ENCODE results near the gene SLC46A1.

The SLC46A1 gene

DNA sequence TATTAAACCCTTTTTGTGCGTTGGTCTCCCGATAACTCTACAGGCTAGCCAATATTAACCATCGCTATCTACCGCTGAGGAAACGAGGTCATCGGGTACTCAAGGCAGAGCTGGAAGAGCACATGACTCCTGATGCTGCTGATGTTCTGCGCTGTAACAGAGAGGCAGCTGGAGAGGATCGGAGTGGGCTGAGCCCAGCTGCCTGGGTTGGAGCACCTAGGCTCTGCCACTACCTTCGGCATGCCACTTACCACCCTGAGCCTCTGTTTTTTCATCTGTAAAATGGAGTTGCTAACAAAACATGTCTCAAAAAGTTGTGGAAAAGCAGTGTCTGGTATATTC, 432 bp upstream of the SLC46A1 start:
- in situ Hi-C loops (cut with HindIII; ENCODE audit: low pct_ligation_motif_present, low pct_unique_long_range_greater_than_20kb, low sequenced_read_pairs): no loop called here
- peak; percentile 24 for DNase-seq

DNA sequence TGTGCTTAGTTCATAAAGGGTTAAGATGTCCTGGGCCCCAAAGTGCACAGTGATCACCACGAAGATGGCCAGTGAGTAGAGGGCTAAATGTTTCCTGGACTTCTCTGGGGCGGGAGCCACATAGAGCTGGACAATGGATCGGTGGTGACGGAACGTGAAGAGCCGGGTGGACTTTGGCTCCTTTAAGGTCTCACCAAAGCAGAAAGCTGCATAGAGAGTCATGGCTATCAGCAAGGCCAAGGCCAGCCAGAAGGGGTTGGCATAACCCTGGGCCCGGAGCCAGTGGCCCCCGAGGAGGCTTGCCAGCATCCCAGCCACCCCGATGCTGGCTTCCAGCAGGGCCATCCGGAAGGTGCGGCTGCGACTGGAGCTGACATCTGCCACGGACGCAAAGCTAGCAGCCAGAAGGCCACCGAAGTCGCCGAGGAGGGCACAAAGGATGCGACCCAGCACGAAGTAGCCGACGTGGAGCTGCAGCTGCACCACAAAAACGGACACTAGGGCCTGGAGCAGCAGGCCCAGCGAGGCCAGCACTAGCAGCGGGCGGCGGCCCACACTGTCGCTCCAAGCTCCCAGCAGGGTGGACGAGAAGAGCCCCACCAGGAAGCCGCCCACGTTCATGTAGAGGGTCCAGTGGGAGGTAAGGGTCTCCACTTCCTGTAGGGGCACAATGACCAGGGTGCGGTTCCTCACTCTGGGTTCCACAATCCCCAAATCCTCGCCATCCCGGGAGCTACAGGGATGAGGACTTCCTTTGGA, 1.0 kb downstream of the SLC46A1 start:
- no peak for DNase-seq
- in situ Hi-C loops (cut with HindIII; ENCODE audit: low pct_ligation_motif_present, low pct_unique_long_range_greater_than_20kb, low sequenced_read_pairs): no loop called here

GRCh38 chr17:28404461-28404811, 1.6 kb downstream of the SLC46A1 start:
- in situ Hi-C loops (cut with HindIII; ENCODE audit: low pct_ligation_motif_present, low pct_unique_long_range_greater_than_20kb, low sequenced_read_pairs): no loop called here

DNA sequence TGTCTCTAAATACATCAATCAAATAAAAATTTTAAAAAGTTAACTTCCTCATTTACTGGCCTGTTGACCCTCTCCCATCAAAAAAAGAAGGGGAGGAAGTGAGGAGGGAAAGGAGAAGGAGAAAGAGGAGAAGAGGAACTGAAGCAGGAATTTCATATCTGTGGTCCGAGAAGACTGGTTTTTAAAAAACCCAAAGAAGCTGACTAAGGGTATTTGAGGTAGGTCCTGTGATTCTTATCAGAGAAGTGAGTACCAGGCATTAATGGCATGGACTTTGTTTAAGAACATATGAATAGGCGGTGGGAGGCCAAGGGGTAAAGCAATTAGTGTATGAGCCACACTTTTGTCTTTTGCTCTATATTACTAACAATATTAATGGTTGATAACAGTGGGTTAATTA, 2.0 kb downstream of the SLC46A1 start:
- in situ Hi-C loops (cut with HindIII; ENCODE audit: low pct_ligation_motif_present, low pct_unique_long_range_greater_than_20kb, low sequenced_read_pairs): no loop called here
- no peak for DNase-seq

More at GRCh38 chr17:28404461-28404811, 1.6 kb downstream of the SLC46A1 start:
- no peak for DNase-seq

DNA sequence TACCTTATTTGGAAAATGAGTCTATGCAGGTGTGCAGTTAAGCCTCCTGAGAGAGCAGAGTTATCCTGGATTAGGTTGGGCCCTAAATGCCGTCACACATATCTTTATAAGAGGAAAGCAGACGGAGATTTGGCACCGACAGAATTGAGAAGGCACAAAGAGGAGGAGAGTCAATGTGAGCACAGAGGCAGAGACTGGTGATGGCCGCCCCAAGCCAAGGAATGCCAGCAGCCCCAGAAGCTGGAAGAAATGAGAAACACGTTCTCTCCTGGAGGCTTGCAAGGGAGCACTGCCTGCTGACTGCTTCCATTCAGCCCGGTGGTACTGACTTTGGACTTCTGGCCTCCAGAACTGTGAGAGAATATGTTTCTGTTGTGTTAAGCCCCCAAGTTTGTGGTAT, 3.2 kb downstream of the SLC46A1 start:
- in situ Hi-C loops (cut with HindIII; ENCODE audit: low pct_ligation_motif_present, low pct_unique_long_range_greater_than_20kb, low sequenced_read_pairs): no loop called here
- DNase-seq: no peak

DNA sequence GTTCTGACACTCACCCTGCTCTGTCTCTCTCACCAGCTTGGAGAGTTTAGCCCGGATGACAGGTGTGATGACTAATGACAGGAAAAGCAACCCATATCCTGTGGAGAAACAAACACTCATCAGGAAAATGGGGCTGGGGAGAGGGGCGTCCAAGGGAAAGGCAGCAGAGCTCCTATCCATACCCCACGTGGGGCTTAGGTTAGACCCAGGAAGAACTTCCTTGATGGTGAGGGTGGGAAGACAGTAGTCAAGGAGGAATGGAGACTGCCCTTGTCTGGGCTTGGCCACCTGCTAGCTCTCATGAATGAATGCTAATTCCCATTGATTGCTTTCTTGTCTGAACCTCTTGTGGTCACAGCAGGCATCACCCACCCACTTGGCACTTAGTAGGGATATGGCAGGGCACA, 3.8 kb downstream of the SLC46A1 start:
- DNase-seq: no peak
- in situ Hi-C loops (cut with HindIII; ENCODE audit: low pct_ligation_motif_present, low pct_unique_long_range_greater_than_20kb, low sequenced_read_pairs): no loop called here

- no peak for DNase-seq
Measured at GRCh38 chr17:28399808-28400207, 6.2 kb downstream of the SLC46A1 start.

GRCh38 chr17:28398280-28398981, 7.6 kb downstream of the SLC46A1 start:
- in situ Hi-C loops (cut with HindIII; ENCODE audit: low pct_ligation_motif_present, low pct_unique_long_range_greater_than_20kb, low sequenced_read_pairs): no loop called here
- peak; percentile 84 for DNase-seq

More at GRCh38 chr17:28399808-28400207, 6.2 kb downstream of the SLC46A1 start:
- in situ Hi-C loops (cut with HindIII; ENCODE audit: low pct_ligation_motif_present, low pct_unique_long_range_greater_than_20kb, low sequenced_read_pairs): no loop called here

DNA sequence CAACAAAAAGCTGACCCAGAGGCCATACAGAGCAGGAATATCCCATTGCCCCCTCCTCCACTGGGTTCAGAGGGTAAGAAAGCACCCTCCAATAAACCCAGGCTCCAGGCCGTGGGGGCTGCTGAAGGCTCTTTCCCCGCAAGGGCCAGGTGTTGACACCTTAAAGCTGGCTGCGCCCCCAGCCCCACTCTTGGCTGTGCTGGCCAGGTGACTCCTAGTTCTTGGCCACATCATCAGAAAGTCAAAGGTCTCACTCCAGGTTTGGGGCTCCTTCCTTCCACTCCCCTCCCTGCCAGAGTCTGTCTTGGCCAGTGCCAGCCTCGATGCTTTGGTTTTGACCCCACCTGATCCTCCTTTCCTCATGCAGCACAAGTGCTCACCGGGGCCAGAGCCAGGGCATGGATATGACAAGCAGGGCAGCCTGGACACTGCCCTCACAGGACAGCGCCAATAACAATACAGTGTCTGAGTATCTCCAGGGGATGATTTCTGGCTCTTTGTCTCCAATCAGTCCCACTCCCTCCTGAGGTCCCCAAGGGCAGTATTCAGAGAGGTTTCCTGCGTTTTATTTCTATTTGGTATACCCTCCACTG, 8.2 kb downstream of the SLC46A1 start:
- no peak for DNase-seq

DNA sequence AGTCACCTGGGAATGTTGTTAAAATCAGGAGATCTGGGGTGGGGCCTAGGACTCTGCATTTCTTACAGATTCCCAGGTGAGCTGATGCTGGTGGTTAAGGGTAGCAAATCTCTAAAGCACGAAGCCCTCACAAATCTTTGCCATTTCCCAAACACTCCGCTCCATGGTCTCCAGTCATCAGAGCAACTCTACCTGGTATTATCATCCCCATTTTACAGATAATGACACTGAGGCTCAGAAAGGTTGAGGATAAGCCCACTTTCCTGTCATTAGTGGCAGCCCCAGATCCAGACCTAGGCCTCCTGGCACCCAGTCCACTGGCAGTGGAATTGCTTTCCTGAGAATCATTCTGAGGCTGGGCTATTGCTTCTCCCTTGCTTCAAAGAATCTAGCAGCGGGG, 8.7 kb downstream of the SLC46A1 start:
- DNase-seq: no peak
- in situ Hi-C loops (cut with HindIII; ENCODE audit: low pct_ligation_motif_present, low pct_unique_long_range_greater_than_20kb, low sequenced_read_pairs): no loop called here

More for the DNA sequence above, 8.2 kb downstream of the SLC46A1 start:
- in situ Hi-C loops (cut with HindIII; ENCODE audit: low pct_ligation_motif_present, low pct_unique_long_range_greater_than_20kb, low sequenced_read_pairs): no loop called here

DNA sequence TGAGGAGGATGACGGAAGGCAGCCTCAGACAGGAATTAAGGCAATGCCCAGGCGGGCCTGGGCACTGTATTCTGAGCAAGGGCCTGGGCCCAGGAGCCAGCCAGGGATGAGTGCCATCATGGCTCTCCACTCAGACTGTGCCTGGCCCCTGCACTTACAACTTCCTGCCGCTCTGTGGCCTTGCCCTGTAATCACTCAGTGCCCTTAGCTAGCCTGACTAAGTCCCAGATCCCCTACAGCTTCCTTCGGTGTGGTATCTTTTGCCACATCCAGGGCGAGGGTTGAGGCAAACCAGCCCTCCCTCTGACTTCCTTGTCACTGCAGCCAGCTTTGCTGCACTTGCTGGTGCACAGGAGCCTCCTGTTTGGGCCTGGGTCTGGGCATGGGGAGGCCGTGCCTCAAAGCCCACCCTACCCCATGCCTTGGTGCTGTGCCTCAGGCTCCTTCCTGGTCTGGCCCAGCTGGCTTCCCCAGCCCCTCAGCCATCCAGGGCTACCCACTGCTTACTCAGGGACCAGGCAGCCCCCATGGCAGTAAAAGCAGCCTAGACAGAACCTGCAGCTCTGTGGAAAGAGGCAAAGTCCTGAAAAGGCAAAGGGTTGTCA, 9.3 kb downstream of the SLC46A1 start:
- in situ Hi-C loops (cut with HindIII; ENCODE audit: low pct_ligation_motif_present, low pct_unique_long_range_greater_than_20kb, low sequenced_read_pairs): no loop called here
- no peak for DNase-seq

- no peak for DNase-seq
- in situ Hi-C loops (cut with HindIII; ENCODE audit: low pct_ligation_motif_present, low pct_unique_long_range_greater_than_20kb, low sequenced_read_pairs): no loop called here
Measured at GRCh38 chr17:28395968-28396367, 10.0 kb downstream of the SLC46A1 start.

DNA sequence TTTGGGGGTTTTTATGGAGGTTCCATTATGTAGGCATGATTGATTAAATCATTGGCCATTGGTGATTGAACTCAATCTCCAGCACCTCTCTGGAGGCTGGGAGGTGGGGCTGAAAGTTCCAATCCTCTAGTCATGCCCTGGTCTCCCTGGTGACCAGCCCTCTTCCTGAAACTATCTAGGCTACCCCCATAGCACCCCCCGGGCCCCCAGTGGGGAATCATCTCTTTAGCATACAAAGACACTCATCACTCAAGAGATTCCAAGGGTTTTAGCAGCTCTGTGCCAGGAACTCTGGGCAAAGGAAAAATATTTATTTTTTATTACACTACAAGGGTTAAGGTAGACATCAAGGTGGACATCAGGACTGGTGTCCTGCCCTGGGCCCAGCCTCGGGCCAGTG, 10.6 kb downstream of the SLC46A1 start:
- no peak for DNase-seq
- in situ Hi-C loops (cut with HindIII; ENCODE audit: low pct_ligation_motif_present, low pct_unique_long_range_greater_than_20kb, low sequenced_read_pairs): no loop called here

- in situ Hi-C loops (cut with HindIII; ENCODE audit: low pct_ligation_motif_present, low pct_unique_long_range_greater_than_20kb, low sequenced_read_pairs): no loop called here
- DNase-seq: peak; percentile 36
Measured at GRCh38 chr17:28394337-28395116, 11.5 kb downstream of the SLC46A1 start.

GRCh38 chr17:28392491-28392890, 13.5 kb downstream of the SLC46A1 start:
- in situ Hi-C loops (cut with HindIII; ENCODE audit: low pct_ligation_motif_present, low pct_unique_long_range_greater_than_20kb, low sequenced_read_pairs): no loop called here
- DNase-seq: no peak

GRCh38 chr17:28391401-28391800, 14.6 kb downstream of the SLC46A1 start:
- in situ Hi-C loops (cut with HindIII; ENCODE audit: low pct_ligation_motif_present, low pct_unique_long_range_greater_than_20kb, low sequenced_read_pairs): no loop called here
- DNase-seq: no peak

DNA sequence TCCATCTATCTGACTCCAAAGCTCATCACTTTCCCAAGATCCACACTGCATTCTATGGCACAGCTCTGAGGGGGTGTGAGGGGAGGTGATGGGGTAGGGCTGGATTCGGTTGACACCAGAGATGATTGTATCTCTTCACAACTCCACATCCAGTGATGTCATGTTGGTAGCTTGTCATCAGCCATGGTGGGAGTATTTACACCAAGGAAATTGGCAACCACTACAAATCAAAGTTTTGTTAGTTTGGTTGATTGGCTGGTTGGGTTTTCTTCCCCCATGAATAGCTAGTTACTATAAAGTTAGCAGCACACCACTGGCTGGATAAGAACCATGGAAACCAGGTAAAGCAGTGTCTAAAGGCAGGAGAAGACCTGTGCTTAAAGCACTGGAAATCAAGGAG, 15.0 kb downstream of the SLC46A1 start:
- in situ Hi-C loops (cut with HindIII; ENCODE audit: low pct_ligation_motif_present, low pct_unique_long_range_greater_than_20kb, low sequenced_read_pairs): no loop called here
- no peak for DNase-seq

GRCh38 chr17:28390563-28390962, 15.4 kb downstream of the SLC46A1 start:
- in situ Hi-C loops (cut with HindIII; ENCODE audit: low pct_ligation_motif_present, low pct_unique_long_range_greater_than_20kb, low sequenced_read_pairs): no loop called here
- no peak for DNase-seq

DNA sequence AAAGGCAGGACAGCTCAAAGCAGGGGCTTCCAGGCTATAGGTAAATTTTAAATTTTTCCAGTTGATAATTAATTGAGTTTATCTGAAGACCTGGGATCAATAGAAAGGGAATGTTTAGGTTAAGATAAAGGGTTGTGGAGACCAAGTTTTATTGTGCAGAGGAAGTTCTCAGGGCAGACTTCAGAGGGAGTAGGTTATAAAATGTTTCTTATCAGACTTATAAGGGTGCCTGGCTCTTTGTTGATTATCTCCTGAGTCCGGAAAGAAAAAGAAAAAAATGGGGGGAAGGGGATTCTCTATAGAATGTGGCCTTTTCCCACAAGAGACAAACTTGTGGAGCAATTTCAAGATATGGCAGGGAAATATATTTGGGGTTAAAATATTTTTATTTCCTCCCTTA, 15.9 kb downstream of the SLC46A1 start:
- in situ Hi-C loops (cut with HindIII; ENCODE audit: low pct_ligation_motif_present, low pct_unique_long_range_greater_than_20kb, low sequenced_read_pairs): no loop called here
- no peak for DNase-seq

Measured in ACHN (cell line).